Right atrium auricular region (tissue), 2 donors: ENCODE results near the gene HIPK2. TPM values are rescaled to one million over a fixed set of nuclear protein-coding genes. Genes with fewer than 3 reads are reported as not detected.

Experiments used
- DNase-seq: peaks from one replicate; pipeline ENCODE4 v3.0.0-alpha.2; 2019; ENCODE audit warnings: low spot score
- H3K27ac ChIP-seq, 2 donors: fragments of 200-600 bp; sonication (generic); 1 replicate in 1 of 2; 2 replicates in 1 of 2; pipeline ENCODE4 v1.5.1; 2016 to 2019
- H3K27me3 ChIP-seq, 2 donors: fragments of 200-600 bp; sonication (generic); one replicate each; pipeline versions ENCODE4 v1.5.1 to v1.6.0; 2017 to 2019
- H3K36me3 ChIP-seq: fragments of 200-600 bp; sonication (generic); one replicate; pipeline ENCODE4 v1.5.1; 2016
- H3K4me1 ChIP-seq, 2 donors: fragments of 200-600 bp; sonication (generic); one replicate each; pipeline versions ENCODE4 v1.5.1 to v1.6.0; 2017 to 2019
- H3K4me3 ChIP-seq, 2 donors: fragments of 200-600 bp; sonication (generic); 1 replicate in 1 of 2; 2 replicates in 1 of 2; pipeline ENCODE4 v1.5.1; 2017 to 2019; ENCODE audit warnings: mild to moderate bottlenecking in 1 of 2, moderate library complexity in 1 of 2
- H3K9me3 ChIP-seq, 2 donors: fragments of 200-600 bp; sonication (generic); one replicate each; pipeline ENCODE4 v1.5.1; 2019
- CTCF ChIP-seq, 2 donors: fragments of 200-600 bp; sonication (generic); IDR thresholded peaks; one replicate each; pipeline ENCODE4 v1.5.1; 2019; ENCODE audit warnings: antibody characterized with exemption in 2 of 2
- total RNA-seq, 2 donors: library from RNA; depleted of rRNA; stranded (reverse); fragments of >200 nt; gene quantifications; one replicate each; pipeline ENCODE4 v1.1.0, GENCODE V29; 2016

HIPK2 gene
- total RNA-seq, 2 donors from 2014 or later = 87.0 to 131 TPM

GRCh38 chr7:139710036-139710435 is 67.8 kb downstream of the HIPK2 start:
- DNase-seq = no peak
- Histone ChIP-seq H3K4me1 (peaks cover 0 to 70% of the 10 kb centered on the region in 2 donors), H3K27me3 (no peaks in the 10 kb centered on the region), H3K9me3 (no peaks in the 10 kb centered on the region), H3K27ac (no peak overlapping the region), H3K4me3 (no peak overlapping the region), H3K36me3 (peaks cover 28% of the 10 kb centered on the region)
- no peak for TF ChIP-seq CTCF (IDR thresholded peaks at IDR 0.05)

GRCh38 chr7:139709485-139709884 is 68.3 kb downstream of the HIPK2 start:
- Histone ChIP-seq H3K9me3 (no peaks in the 10 kb centered on the region), H3K27me3 (no peaks in the 10 kb centered on the region), H3K36me3 (peaks cover 22% of the 10 kb centered on the region), H3K4me3 (no peak overlapping the region), H3K27ac (no peak overlapping the region), H3K4me1 (peaks cover 0 to 70% of the 10 kb centered on the region in 2 donors)
- no peak for TF ChIP-seq CTCF (IDR thresholded peaks at IDR 0.05)
- DNase-seq = no peak

- peaks cover 13% of the 10 kb centered on the region for H3K36me3 ChIP-seq
- H3K4me3 ChIP-seq = no peak overlapping the region
- no peak overlapping the region for H3K27ac ChIP-seq
- TF ChIP-seq CTCF (IDR thresholded peaks at IDR 0.05) = no peak
- peaks cover 0 to 70% of the 10 kb centered on the region in 2 donors for H3K4me1 ChIP-seq
- no peaks in the 10 kb centered on the region for H3K27me3 ChIP-seq
- no peaks in the 10 kb centered on the region for H3K9me3 ChIP-seq
- no peak for DNase-seq
These were observed 69.3 kb downstream of the HIPK2 start for GRCh38 chr7:139708541-139708940.

GRCh38 chr7:139706837-139707236 is 71.0 kb downstream of the HIPK2 start:
- peaks cover 8% of the 10 kb centered on the region for H3K36me3 ChIP-seq

GRCh38 chr7:139704308-139704879 is 73.4 kb downstream of the HIPK2 start:
- Histone ChIP-seq H3K27ac (peak overlapping the region; percentile 85 to 92), H3K4me3 (no peak overlapping the region), H3K36me3 (peaks cover 8% of the 10 kb centered on the region), H3K27me3 (no peaks in the 10 kb centered on the region), H3K9me3 (no peaks in the 10 kb centered on the region), H3K4me1 (peaks cover 0 to 90% of the 10 kb centered on the region in 2 donors)
- no peak for TF ChIP-seq CTCF (IDR thresholded peaks at IDR 0.05)
- DNase-seq = no peak

More at GRCh38 chr7:139706837-139707236, 71.0 kb downstream of the HIPK2 start:
- no peak for TF ChIP-seq CTCF (IDR thresholded peaks at IDR 0.05)
- Histone ChIP-seq H3K4me3 (no peak overlapping the region), H3K27ac (peak overlapping the region in 1 of 2 donors; percentile 85), H3K27me3 (no peaks in the 10 kb centered on the region), H3K4me1 (peaks cover 0 to 76% of the 10 kb centered on the region in 2 donors), H3K9me3 (no peaks in the 10 kb centered on the region)
- no peak for DNase-seq
